Panc1 (cell line): ENCODE measurements around the gene ABHD4. TPM values are rescaled to one million over a fixed set of nuclear protein-coding genes. Genes with fewer than 3 reads are reported as not detected.

Experiments used
- ATAC-seq: fragments of 200-7000 bp; cut with Tn5 transposase; 2 replicates; pipeline ENCODE4 v1.9.1; 2020; ENCODE audit warnings: mild to moderate bottlenecking, moderate library complexity
- BruUV-seq: library from RNA; stranded (reverse); fragments of 400-500 nt; replicated peaks from 2 replicates; lab custom pipeline; 2021; lab: Mats Ljungman, UMichigan
- CTCF ChIA-PET: fragments of 300-600 bp; sonication (Branson Sonifier 250); formaldehyde crosslinking; loops from one replicate; lab custom pipeline; 2022; ENCODE audit warnings: antibody characterized with exemption; lab: Charles Lee
- POLR2A ChIA-PET: fragments of 300-600 bp; sonication (Branson Sonifier 250); formaldehyde crosslinking; loops from one replicate; lab custom pipeline; 2022; ENCODE audit warnings: antibody characterized with exemption; lab: Charles Lee
- DNase-seq: peaks from one replicate; pipeline ENCODE4 v3.0.0-alpha.2; 2010; ENCODE audit warnings: low read depth, low spot score
- H3K27ac ChIP-seq: 2 replicates; pipeline ENCODE4 v1.5.1; 2011; ENCODE audit warnings: mild to moderate bottlenecking, low read length, inconsistent platforms
- H3K27me3 ChIP-seq: fragments of 200-500 bp; sonication (Bioruptor generic); 2 replicates; pipeline ENCODE4 v1.6.0; 2014; ENCODE audit warnings: low read length, inconsistent platforms; ENCODE audit not compliant: control insufficient read depth, insufficient read depth
- H3K36me3 ChIP-seq: fragments of 200-500 bp; sonication (Bioruptor generic); 2 replicates; pipeline ENCODE4 v1.5.1; 2014; ENCODE audit warnings: inconsistent platforms, mild to moderate bottlenecking, low read length, moderate library complexity; ENCODE audit not compliant: control insufficient read depth, insufficient read depth
- H3K4me1 ChIP-seq: 2 replicates; pipeline ENCODE4 v1.5.1; 2011; ENCODE audit warnings: inconsistent platforms, mild to moderate bottlenecking, low read length, moderate library complexity; ENCODE audit not compliant: control insufficient read depth, insufficient read depth
- H3K4me3 ChIP-seq, 2 experiments: 2 replicates each; pipeline ENCODE4 v1.5.1; 2011 to 2012; ENCODE audit warnings: low read depth in 2 of 2, low read length in 2 of 2, mild to moderate bottlenecking in 2 of 2, inconsistent platforms in 1 of 2, moderate library complexity in 1 of 2
- H3K9me3 ChIP-seq: fragments of 200-500 bp; sonication (Bioruptor generic); 2 replicates; pipeline ENCODE4 v1.5.1; 2014; ENCODE audit warnings: low read depth, mild to moderate bottlenecking, inconsistent platforms, low read length, moderate library complexity; ENCODE audit not compliant: control insufficient read depth, insufficient read depth
- POLR2AphosphoS5 ChIP-seq: IDR thresholded peaks from 2 replicates; pipeline ENCODE4 v1.6.1; 2012; ENCODE audit warnings: mild to moderate bottlenecking, low read depth, low read length, moderate library complexity
- SIN3A ChIP-seq: IDR thresholded peaks from 2 replicates; pipeline ENCODE4 v1.6.1; 2012; ENCODE audit warnings: low read depth, mild to moderate bottlenecking, low read length, moderate library complexity, borderline replicate concordance; ENCODE audit not compliant: insufficient read depth
- TCF7L2 ChIP-seq: IDR thresholded peaks from 2 replicates; pipeline ENCODE4 v1.6.1; 2011; ENCODE audit warnings: mild to moderate bottlenecking, low read depth, low read length, inconsistent platforms
- in situ Hi-C: cut with HindIII; loops from 2 replicates; pipeline ENCODE4 v1.10.0; 2016; ENCODE audit warnings: low sequenced_read_pairs, low pct_unique_long_range_greater_than_20kb
- intact Hi-C: fragments of 100-400 bp; cut with micrococcal nuclease; formaldehyde crosslinking; loops from one replicate; pipeline ENCODE4 v1.10.0; 2022; ENCODE audit not compliant: unreplicated experiment
- total RNA-seq: library from RNA; stranded (reverse); gene quantifications from one replicate; pipeline ENCODE4 v1.2.1, GENCODE V29; 2021; ENCODE audit not compliant: unreplicated experiment
- TF ChIP-seq, protein P1 (sequence below), 2 experiments: IDR thresholded peaks; 2 replicates each; pipeline ENCODE4 v1.6.1; 2011 to 2012; ENCODE audit warnings: low read depth in 2 of 2, control low read depth in 1 of 2, low read length in 1 of 2, mild to moderate bottlenecking in 1 of 2, moderate library complexity in 1 of 2; ENCODE audit not compliant: insufficient read depth in 1 of 2
- TF ChIP-seq, protein P2 (sequence below): fragments of 450-650 bp; IDR thresholded peaks from 2 replicates; pipeline ENCODE4 v1.5.1; 2017; ENCODE audit warnings: mild to moderate bottlenecking

The ABHD4 gene
- total RNA-seq, 1 experiment from 2014 or later: 5.1 TPM

DNA sequence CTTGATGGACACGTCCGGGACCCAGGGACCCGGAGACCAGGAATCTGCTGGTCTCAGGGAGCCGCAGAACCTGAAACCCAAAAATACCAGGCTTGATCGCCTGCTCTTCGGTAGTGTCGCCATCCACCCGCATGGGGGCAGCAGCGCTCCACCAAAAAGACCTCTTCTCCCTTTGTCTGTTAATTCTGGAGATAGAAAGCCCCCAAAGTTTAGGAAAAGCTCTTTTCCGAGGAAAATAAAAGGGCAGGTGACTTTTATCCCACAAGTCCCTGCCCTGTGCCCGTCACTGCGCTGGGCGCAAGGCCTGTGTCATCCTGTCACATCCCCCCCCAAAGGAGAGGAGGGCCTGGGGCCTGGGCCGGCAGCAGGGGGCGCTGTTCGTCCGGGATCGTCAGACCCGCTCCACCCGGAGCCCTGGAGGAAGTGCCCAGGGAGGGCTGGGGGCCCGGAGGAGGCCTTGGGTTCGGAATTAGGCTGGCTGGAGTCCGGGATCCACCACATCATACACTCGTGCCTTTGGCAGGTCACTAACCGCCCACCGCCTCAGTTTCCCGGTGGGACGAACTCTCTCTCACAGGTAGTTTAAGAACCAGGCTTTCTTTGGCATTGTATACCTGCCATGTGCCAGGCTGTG is 41.0 kb upstream of the ABHD4 start:
- Histone ChIP-seq H3K9me3 (no peaks in the 10 kb centered on the region), H3K4me3 (peak overlapping the region; percentile 11 to 33; a peak in 2 of 4 replicates), H3K4me1 (0 out of 2 replicates have a peak, but pooled peaks cover 2% of the 10 kb centered on the region), H3K27ac (no peak overlapping the region), H3K27me3 (no peaks in the 10 kb centered on the region), H3K36me3 (no peaks in the 10 kb centered on the region)
- BruUV-seq: no TSS peak
- intact Hi-C loops (loop anchor here (5.0 kb wide), 1 partner anchor 95 kb away; no protein-coding TSS in a partner anchor), in situ Hi-C loops (no loop called here)
- CTCF ChIA-PET: interaction anchor here (0.6 to 1.6 kb wide), 2 partner anchors 67 to 96 kb away, joined by 5 to 7 read pairs; no protein-coding TSS in a partner anchor
- DNase-seq: peak; percentile 50
- ATAC-seq: peak; percentile 92
- TF ChIP-seq SIN3A (no peak), POLR2AphosphoS5 (no peak)
- TF ChIP-seq, protein P1, sequence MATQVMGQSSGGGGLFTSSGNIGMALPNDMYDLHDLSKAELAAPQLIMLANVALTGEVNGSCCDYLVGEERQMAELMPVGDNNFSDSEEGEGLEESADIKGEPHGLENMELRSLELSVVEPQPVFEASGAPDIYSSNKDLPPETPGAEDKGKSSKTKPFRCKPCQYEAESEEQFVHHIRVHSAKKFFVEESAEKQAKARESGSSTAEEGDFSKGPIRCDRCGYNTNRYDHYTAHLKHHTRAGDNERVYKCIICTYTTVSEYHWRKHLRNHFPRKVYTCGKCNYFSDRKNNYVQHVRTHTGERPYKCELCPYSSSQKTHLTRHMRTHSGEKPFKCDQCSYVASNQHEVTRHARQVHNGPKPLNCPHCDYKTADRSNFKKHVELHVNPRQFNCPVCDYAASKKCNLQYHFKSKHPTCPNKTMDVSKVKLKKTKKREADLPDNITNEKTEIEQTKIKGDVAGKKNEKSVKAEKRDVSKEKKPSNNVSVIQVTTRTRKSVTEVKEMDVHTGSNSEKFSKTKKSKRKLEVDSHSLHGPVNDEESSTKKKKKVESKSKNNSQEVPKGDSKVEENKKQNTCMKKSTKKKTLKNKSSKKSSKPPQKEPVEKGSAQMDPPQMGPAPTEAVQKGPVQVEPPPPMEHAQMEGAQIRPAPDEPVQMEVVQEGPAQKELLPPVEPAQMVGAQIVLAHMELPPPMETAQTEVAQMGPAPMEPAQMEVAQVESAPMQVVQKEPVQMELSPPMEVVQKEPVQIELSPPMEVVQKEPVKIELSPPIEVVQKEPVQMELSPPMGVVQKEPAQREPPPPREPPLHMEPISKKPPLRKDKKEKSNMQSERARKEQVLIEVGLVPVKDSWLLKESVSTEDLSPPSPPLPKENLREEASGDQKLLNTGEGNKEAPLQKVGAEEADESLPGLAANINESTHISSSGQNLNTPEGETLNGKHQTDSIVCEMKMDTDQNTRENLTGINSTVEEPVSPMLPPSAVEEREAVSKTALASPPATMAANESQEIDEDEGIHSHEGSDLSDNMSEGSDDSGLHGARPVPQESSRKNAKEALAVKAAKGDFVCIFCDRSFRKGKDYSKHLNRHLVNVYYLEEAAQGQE (IDR thresholded peaks at IDR 0.05; ENCODE audit: insufficient read depth in 1 of 2, low read depth in 2 of 2, low read length in 1 of 2): no peak
- TF ChIP-seq, protein P2, sequence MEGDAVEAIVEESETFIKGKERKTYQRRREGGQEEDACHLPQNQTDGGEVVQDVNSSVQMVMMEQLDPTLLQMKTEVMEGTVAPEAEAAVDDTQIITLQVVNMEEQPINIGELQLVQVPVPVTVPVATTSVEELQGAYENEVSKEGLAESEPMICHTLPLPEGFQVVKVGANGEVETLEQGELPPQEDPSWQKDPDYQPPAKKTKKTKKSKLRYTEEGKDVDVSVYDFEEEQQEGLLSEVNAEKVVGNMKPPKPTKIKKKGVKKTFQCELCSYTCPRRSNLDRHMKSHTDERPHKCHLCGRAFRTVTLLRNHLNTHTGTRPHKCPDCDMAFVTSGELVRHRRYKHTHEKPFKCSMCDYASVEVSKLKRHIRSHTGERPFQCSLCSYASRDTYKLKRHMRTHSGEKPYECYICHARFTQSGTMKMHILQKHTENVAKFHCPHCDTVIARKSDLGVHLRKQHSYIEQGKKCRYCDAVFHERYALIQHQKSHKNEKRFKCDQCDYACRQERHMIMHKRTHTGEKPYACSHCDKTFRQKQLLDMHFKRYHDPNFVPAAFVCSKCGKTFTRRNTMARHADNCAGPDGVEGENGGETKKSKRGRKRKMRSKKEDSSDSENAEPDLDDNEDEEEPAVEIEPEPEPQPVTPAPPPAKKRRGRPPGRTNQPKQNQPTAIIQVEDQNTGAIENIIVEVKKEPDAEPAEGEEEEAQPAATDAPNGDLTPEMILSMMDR: peak; percentile 98
- POLR2A ChIA-PET: no interaction called here

DNA sequence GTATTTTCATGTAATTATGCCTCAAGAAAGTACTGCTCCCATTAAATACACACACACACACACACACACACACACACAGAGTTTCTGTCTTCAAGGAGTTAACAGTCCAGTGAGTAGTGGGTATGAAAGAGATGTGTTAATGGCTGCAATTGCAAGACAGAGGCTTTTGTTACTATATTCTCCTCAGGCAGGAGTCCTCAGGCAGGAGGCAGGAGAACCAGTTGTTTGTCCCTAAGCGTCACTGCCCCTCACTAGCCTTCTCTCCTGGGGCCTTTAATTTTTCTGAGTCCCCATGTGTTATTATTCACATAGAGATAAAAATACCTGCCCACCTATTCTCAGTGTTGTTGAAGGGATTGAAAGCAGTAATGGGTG is 40.3 kb upstream of the ABHD4 start:
- ChIA-PET CTCF (no interaction called here), POLR2A (no interaction called here)
- intact Hi-C loops (loop anchor here (5.0 kb wide), 1 partner anchor 94 kb away; no protein-coding TSS in a partner anchor), in situ Hi-C loops (no loop called here)
- no peaks in the 10 kb centered on the region for H3K9me3 ChIP-seq
- H3K36me3 ChIP-seq: no peaks in the 10 kb centered on the region
- no peak for TF ChIP-seq SIN3A
- no peak for TF ChIP-seq POLR2AphosphoS5
- TF ChIP-seq, protein P2: no peak
- TF ChIP-seq, protein P1 (IDR thresholded peaks at IDR 0.05; ENCODE audit: insufficient read depth in 1 of 2, low read depth in 2 of 2, low read length in 1 of 2): no peak
- no peak for TF ChIP-seq TCF7L2
- DNase-seq (no peak), ATAC-seq (no peak)
- H3K27me3 ChIP-seq: no peaks in the 10 kb centered on the region
- H3K4me3 ChIP-seq: no peak overlapping the region
- 0 out of 2 replicates have a peak, but pooled peaks cover 2% of the 10 kb centered on the region for H3K4me1 ChIP-seq
- no TSS peak for BruUV-seq
- no peak overlapping the region for H3K27ac ChIP-seq
